H9 (cell line): ENCODE results near the gene CD247. TPM values are rescaled to one million over a fixed set of nuclear protein-coding genes. Genes with fewer than 3 reads are reported as not detected.

ENCODE experiments used
- DNase-seq: peaks from one replicate; pipeline ENCODE4 v3.0.0-alpha.2; 2017
- H2AFZ ChIP-seq: one replicate; pipeline ENCODE4 v1.6.1; 2013; ENCODE audit warnings: mild to moderate bottlenecking, low read length, control low read depth, moderate library complexity
- H2AK5ac ChIP-seq: 2 replicates; pipeline ENCODE4 v1.6.1; 2013; ENCODE audit warnings: low read length, control low read depth, mixed read lengths; ENCODE audit not compliant: insufficient read length
- H2BK120ac ChIP-seq: one replicate; pipeline ENCODE4 v1.6.1; 2013; ENCODE audit warnings: low read depth, mild to moderate bottlenecking, low read length, control low read depth, inconsistent platforms; ENCODE audit not compliant: poor library complexity, severe bottlenecking
- H2BK12ac ChIP-seq: 2 replicates; pipeline ENCODE4 v1.6.1; 2013; ENCODE audit warnings: low read length, control low read depth, mixed read lengths, low read depth; ENCODE audit not compliant: insufficient read length
- H2BK15ac ChIP-seq: 2 replicates; pipeline ENCODE4 v1.6.1; 2013; ENCODE audit warnings: low read depth, low read length, control low read depth
- H2BK20ac ChIP-seq: one replicate; pipeline ENCODE4 v1.6.1; 2013; ENCODE audit warnings: low read depth, mild to moderate bottlenecking, low read length, control low read depth, inconsistent platforms; ENCODE audit not compliant: poor library complexity, severe bottlenecking
- H2BK5ac ChIP-seq: 2 replicates; pipeline ENCODE4 v1.6.1; 2013; ENCODE audit warnings: low read length, control low read depth, mixed read lengths; ENCODE audit not compliant: insufficient read length
- H3K14ac ChIP-seq: 2 replicates; pipeline ENCODE4 v1.6.1; 2013; ENCODE audit warnings: low read length, control low read depth; ENCODE audit not compliant: insufficient read depth
- H3K18ac ChIP-seq: 2 replicates; pipeline ENCODE4 v1.6.1; 2013; ENCODE audit warnings: low read depth, mild to moderate bottlenecking, mixed read lengths, low read length, control low read depth; ENCODE audit not compliant: insufficient read length
- H3K23ac ChIP-seq: 2 replicates; pipeline ENCODE4 v1.6.1; 2013; ENCODE audit warnings: low read length, control low read depth, mixed read lengths, low read depth; ENCODE audit not compliant: insufficient read length
- H3K23me2 ChIP-seq: 2 replicates; pipeline ENCODE4 v1.6.1; 2013; ENCODE audit warnings: low read depth, mild to moderate bottlenecking, mixed read lengths, low read length, control low read depth; ENCODE audit not compliant: insufficient read length, poor library complexity, severe bottlenecking
- H3K27ac ChIP-seq: 2 replicates; pipeline ENCODE4 v1.5.1; 2013; ENCODE audit warnings: low read length, control low read depth, mixed read lengths, low read depth; ENCODE audit not compliant: insufficient read length
- H3K27me3 ChIP-seq: 2 replicates; pipeline ENCODE4 v1.6.1; 2013; ENCODE audit warnings: low read length, control low read depth, inconsistent platforms; ENCODE audit not compliant: insufficient read depth
- H3K4ac ChIP-seq: 2 replicates; pipeline ENCODE4 v1.6.1; 2013; ENCODE audit warnings: low read depth, mild to moderate bottlenecking, control low read depth, inconsistent platforms, low read length, moderate library complexity
- H3K4me1 ChIP-seq: 2 replicates; pipeline ENCODE4 v1.6.1; 2013; ENCODE audit warnings: low read length, control low read depth, inconsistent platforms; ENCODE audit not compliant: insufficient read depth
- H3K4me2 ChIP-seq: 2 replicates; pipeline ENCODE4 v1.6.1; 2013; ENCODE audit warnings: low read length, control low read depth, mixed read lengths; ENCODE audit not compliant: insufficient read length, insufficient read depth
- H3K56ac ChIP-seq: 2 replicates; pipeline ENCODE4 v1.6.1; 2013; ENCODE audit warnings: low read depth, mild to moderate bottlenecking, mixed read lengths, low read length, control low read depth; ENCODE audit not compliant: insufficient read length
- H3K79me1 ChIP-seq: 2 replicates; pipeline ENCODE4 v1.6.1; 2013; ENCODE audit warnings: low read depth, mild to moderate bottlenecking, moderate library complexity, low read length, control low read depth, inconsistent platforms; ENCODE audit not compliant: insufficient read depth, poor library complexity, severe bottlenecking
- H3K79me2 ChIP-seq: 2 replicates; pipeline ENCODE4 v1.6.1; 2013; ENCODE audit warnings: low read length, control low read depth, inconsistent platforms; ENCODE audit not compliant: insufficient read depth
- H3K9ac ChIP-seq: 2 replicates; pipeline ENCODE4 v1.6.1; 2013; ENCODE audit warnings: low read length, control low read depth, mixed read lengths; ENCODE audit not compliant: insufficient read length; ENCODE audit errors: extremely low read depth
- H3K9me3 ChIP-seq: one replicate; pipeline ENCODE4 v1.6.1; 2013; ENCODE audit warnings: low read depth, low read length, inconsistent platforms; ENCODE audit not compliant: control insufficient read depth
- H3T11ph ChIP-seq: one replicate; pipeline ENCODE4 v1.6.1; 2013; ENCODE audit warnings: mild to moderate bottlenecking, low read length, control low read depth, inconsistent platforms
- H4K20me1 ChIP-seq: one replicate; pipeline ENCODE4 v1.6.1; 2013; ENCODE audit not compliant: control insufficient read depth, insufficient read length, insufficient read depth
- H4K5ac ChIP-seq: 2 replicates; pipeline ENCODE4 v1.6.1; 2013; ENCODE audit warnings: low read depth, mild to moderate bottlenecking, mixed read lengths, low read length, control low read depth; ENCODE audit not compliant: insufficient read length
- H4K8ac ChIP-seq: replicated peaks from 2 replicates; pipeline ENCODE4 v1.6.1; 2013; ENCODE audit warnings: low read length, control low read depth, mixed read lengths, low read depth; ENCODE audit not compliant: insufficient read length
- H4K91ac ChIP-seq: 2 replicates; pipeline ENCODE4 v1.6.1; 2013; ENCODE audit warnings: low read depth, mild to moderate bottlenecking, moderate library complexity, mixed read lengths, low read length, control low read depth; ENCODE audit not compliant: insufficient read length
- H3K27ac Mint-ChIP-seq, 3 experiments: 2 replicates in 2 of 3; 3 replicates in 1 of 3; pipeline ENCODE4 v1.8.0; 2020 to 2021; ENCODE audit warnings: mixed read lengths in 3 of 3, mild to moderate bottlenecking in 1 of 3, moderate library complexity in 1 of 3
- H3K27me3 Mint-ChIP-seq: 2 replicates; pipeline ENCODE4 v1.8.0; 2021; ENCODE audit warnings: low read depth, mild to moderate bottlenecking, moderate library complexity, mixed read lengths
- H3K36me3 Mint-ChIP-seq, 3 experiments: 2 replicates in 2 of 3; 3 replicates in 1 of 3; pipeline ENCODE4 v1.8.0; 2020 to 2021; ENCODE audit warnings: low read depth in 3 of 3, mixed read lengths in 3 of 3; ENCODE audit not compliant: insufficient read depth in 1 of 3
- H3K4me1 Mint-ChIP-seq, 2 experiments: 2 replicates each; pipeline ENCODE4 v1.8.0; 2020; ENCODE audit warnings: mixed read lengths in 2 of 2
- H3K4me3 Mint-ChIP-seq, 2 experiments: 2 replicates in 1 of 2; 3 replicates in 1 of 2; pipeline ENCODE4 v1.8.0; 2020 to 2021; ENCODE audit warnings: mild to moderate bottlenecking in 2 of 2, mixed read lengths in 2 of 2, moderate library complexity in 1 of 2
- H3K9me3 Mint-ChIP-seq, 2 experiments: 2 replicates in 1 of 2; 3 replicates in 1 of 2; pipeline ENCODE4 v1.8.0; 2020; ENCODE audit warnings: mild to moderate bottlenecking in 2 of 2, mixed read lengths in 2 of 2, moderate library complexity in 1 of 2
- WGBS: extraction: QIAGEN DNeasy Blood & Tissue Kit; methylation state at CpG from one replicate; pipeline ENCODE4 v1.1.7; 2013; ENCODE audit warnings: missing lambda C conversion rate, low lambda C conversion rate, mixed read lengths; ENCODE audit not compliant: insufficient read length; ENCODE audit errors: extremely low coverage; 5-methylcytosine and 5-hydroxymethylcytosine counted together
- total RNA-seq: library from RNA; stranded (reverse); gene quantifications from 2 replicates; pipeline ENCODE4 v1.2.1, GENCODE V29; 2021
- TF ChIP-seq, protein P1 (sequence below): fragments of 200-600 bp; sonication (generic); conservative IDR thresholded peaks from 3 replicates; pipeline ENCODE4 v1.8.0; 2021; ENCODE audit warnings: antibody characterized with exemption, mild to moderate bottlenecking

Gene CD247
- total RNA-seq, 1 experiment from 2014 or later, result 1.2 TPM

DNA sequence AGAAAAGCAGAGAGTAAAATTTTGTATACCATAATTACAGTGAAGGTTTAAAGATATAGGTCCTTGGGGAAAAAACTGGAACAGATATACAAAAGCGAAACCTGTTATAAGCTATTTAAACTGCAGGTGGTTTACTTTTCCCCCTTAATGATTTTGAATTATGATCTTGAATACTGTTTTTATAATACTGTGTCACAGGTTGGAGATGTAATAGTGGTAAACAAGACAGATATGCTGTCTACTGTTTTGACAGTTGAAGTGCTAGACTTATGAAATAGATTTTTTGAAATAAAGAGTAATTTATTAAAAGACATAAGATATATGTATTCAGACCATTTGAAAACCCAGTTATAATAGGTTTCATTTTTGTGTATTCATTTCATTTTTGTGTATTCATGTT, 129.4 kb downstream of the CD247 start:
- DNase-seq, result no peak
- H3K27me3 ChIP-seq, result no peaks in the 10 kb centered on the region
- no peak overlapping the region for H4K5ac ChIP-seq
- H3K9me3 ChIP-seq, result no peaks in the 10 kb centered on the region
- H3K4me1 ChIP-seq, result no peaks in the 10 kb centered on the region
- no CpG with 5 or more reads among the region's 1 CpG for WGBS
- no peak overlapping the region for H2BK20ac ChIP-seq
- no peak overlapping the region for H3K14ac ChIP-seq
- no peak overlapping the region for H3K27ac ChIP-seq
- H2BK12ac ChIP-seq, result no peak overlapping the region
- H3K9me3 Mint-ChIP-seq, result no peaks in the 10 kb centered on the region
- no peaks in the 10 kb centered on the region for H3K79me1 ChIP-seq
- no peaks in the 10 kb centered on the region for H4K20me1 ChIP-seq
- peaks cover 9 to 44% (median 42%) of the 10 kb centered on the region in 3 experiments; a peak in 6 of 7 replicates for H3K36me3 Mint-ChIP-seq
- H2AK5ac ChIP-seq, result no peak overlapping the region
- TF ChIP-seq, protein P1, sequence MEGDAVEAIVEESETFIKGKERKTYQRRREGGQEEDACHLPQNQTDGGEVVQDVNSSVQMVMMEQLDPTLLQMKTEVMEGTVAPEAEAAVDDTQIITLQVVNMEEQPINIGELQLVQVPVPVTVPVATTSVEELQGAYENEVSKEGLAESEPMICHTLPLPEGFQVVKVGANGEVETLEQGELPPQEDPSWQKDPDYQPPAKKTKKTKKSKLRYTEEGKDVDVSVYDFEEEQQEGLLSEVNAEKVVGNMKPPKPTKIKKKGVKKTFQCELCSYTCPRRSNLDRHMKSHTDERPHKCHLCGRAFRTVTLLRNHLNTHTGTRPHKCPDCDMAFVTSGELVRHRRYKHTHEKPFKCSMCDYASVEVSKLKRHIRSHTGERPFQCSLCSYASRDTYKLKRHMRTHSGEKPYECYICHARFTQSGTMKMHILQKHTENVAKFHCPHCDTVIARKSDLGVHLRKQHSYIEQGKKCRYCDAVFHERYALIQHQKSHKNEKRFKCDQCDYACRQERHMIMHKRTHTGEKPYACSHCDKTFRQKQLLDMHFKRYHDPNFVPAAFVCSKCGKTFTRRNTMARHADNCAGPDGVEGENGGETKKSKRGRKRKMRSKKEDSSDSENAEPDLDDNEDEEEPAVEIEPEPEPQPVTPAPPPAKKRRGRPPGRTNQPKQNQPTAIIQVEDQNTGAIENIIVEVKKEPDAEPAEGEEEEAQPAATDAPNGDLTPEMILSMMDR, result no peak
- no peak overlapping the region for H4K8ac ChIP-seq
- no peak overlapping the region for H2BK15ac ChIP-seq
- H2BK5ac ChIP-seq, result no peak overlapping the region
- H3K56ac ChIP-seq, result no peak overlapping the region
- no peak overlapping the region for H2AFZ ChIP-seq
- no peak overlapping the region for H3K4ac ChIP-seq
- no peak overlapping the region for H4K91ac ChIP-seq
- no peaks in the 10 kb centered on the region for H3K79me2 ChIP-seq
- no peaks in the 10 kb centered on the region for H3K23me2 ChIP-seq
- H3K27me3 Mint-ChIP-seq, result no peaks in the 10 kb centered on the region
- H3K18ac ChIP-seq, result no peak overlapping the region
- no peak overlapping the region for H3K4me3 Mint-ChIP-seq
- H3K4me1 Mint-ChIP-seq, result no peaks in the 10 kb centered on the region
- no peak overlapping the region for H3K27ac Mint-ChIP-seq
- no peak overlapping the region for H3K23ac ChIP-seq
- H2BK120ac ChIP-seq, result no peak overlapping the region
- no peak overlapping the region for H3T11ph ChIP-seq
- no peak overlapping the region for H3K9ac ChIP-seq
- no peak overlapping the region for H3K4me2 ChIP-seq
